T-helper 17 cell (primary cell): ENCODE data around the gene LMO1. TPM values are rescaled to one million over a fixed set of nuclear protein-coding genes. Genes with fewer than 3 reads are reported as not detected.

Source experiments
- ATAC-seq: fragments of 150-1000 bp; cut with Tn5 transposase; 2 replicates; pipeline ENCODE4 v1.10.0; 2021; ENCODE audit warnings: mild to moderate bottlenecking, moderate library complexity
- DNase-seq, 3 donors: peaks; one replicate each; pipeline versions ENCODE4 v3.0.0 to v3.0.0-alpha.2; 2020 to 2021
- H3K9me3 ChIP-seq: one replicate; pipeline ENCODE4 v1.7.0; 2013; ENCODE audit warnings: low read length, mild to moderate bottlenecking; ENCODE audit not compliant: control insufficient read depth, poor library complexity, severe bottlenecking
- H3K27ac Mint-ChIP-seq: one replicate; pipeline ENCODE4 v1.8.0; 2022; ENCODE audit warnings: mild to moderate bottlenecking, moderate library complexity, mixed read lengths
- H3K27me3 Mint-ChIP-seq: one replicate; pipeline ENCODE4 v1.8.0; 2022; ENCODE audit warnings: mixed read lengths
- H3K36me3 Mint-ChIP-seq: one replicate; pipeline ENCODE4 v1.8.0; 2022; ENCODE audit warnings: low read depth, mixed read lengths
- H3K4me1 Mint-ChIP-seq: one replicate; pipeline ENCODE4 v1.8.0; 2022; ENCODE audit warnings: mild to moderate bottlenecking, mixed read lengths
- H3K4me3 Mint-ChIP-seq: one replicate; pipeline ENCODE4 v1.8.0; 2022; ENCODE audit warnings: mild to moderate bottlenecking, moderate library complexity, mixed read lengths
- total RNA-seq, 4 donors: library from RNA in 2 of 4; stranded (reverse) in 2 of 4; gene quantifications; one replicate each; pipeline ENCODE4 v1.2.3 and lab custom pipeline; 2022 to 2026

Gene LMO1
- total RNA-seq, 2 donors from 2014 or later = not detected

DNA sequence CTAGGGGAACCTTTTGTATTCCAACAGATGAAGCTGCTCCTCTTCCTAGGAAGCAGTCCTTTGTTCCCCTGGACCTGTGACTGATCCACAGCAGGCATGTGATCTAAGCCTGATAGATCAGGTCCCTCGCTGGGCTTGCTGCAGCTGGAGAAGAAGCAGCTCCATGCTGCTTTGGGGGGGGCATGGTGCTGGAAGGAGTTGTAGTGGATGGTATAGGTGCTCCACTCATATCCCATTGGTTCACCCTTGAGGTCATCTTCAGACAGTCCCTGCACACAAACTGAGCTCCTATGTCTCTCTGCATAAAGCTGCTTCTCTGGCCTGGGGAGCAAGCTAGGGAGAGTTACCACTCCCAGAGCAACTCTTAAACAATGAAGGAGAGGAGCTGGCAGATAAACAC, 85.4 kb downstream of the LMO1 start:
- no peak overlapping the region for H3K4me3 Mint-ChIP-seq
- no peak overlapping the region for H3K27ac Mint-ChIP-seq
- H3K9me3 ChIP-seq = no peaks in the 10 kb centered on the region
- H3K4me1 Mint-ChIP-seq = no peaks in the 10 kb centered on the region
- DNase-seq = no peak
- H3K36me3 Mint-ChIP-seq = peaks cover 5% of the 10 kb centered on the region
- no peak for ATAC-seq
- H3K27me3 Mint-ChIP-seq = peaks cover 68% of the 10 kb centered on the region

DNA sequence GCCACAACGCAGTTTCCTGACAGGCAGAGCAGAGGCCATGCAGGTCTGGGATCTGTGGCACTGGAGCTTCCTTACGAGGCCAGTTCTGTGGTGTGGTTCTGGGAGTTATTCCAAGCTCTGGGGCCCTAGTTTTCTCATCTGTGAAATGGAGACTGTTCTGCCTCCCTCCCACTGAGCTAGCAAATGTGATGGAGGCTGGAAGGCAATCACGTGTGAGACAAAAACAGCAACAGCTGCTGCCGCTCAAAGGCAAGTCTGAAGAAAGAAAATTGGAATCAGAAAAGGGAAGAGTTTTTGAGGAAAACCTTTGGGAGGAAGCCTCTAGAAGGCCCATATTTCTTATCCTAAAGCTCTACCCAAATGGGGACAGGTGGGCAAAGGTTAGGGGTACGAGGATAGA, 86.5 kb downstream of the LMO1 start:
- DNase-seq (no peak), ATAC-seq (no peak)
- H3K27me3 Mint-ChIP-seq = peaks cover 75% of the 10 kb centered on the region
- H3K9me3 ChIP-seq = no peaks in the 10 kb centered on the region
- no peaks in the 10 kb centered on the region for H3K4me1 Mint-ChIP-seq
- H3K27ac Mint-ChIP-seq = no peak overlapping the region
- H3K4me3 Mint-ChIP-seq = no peak overlapping the region
- peaks cover 5% of the 10 kb centered on the region for H3K36me3 Mint-ChIP-seq

Other genes with a start within 250 kb of the LMO1 start
- under 1 TPM; 0.37 to 0.72 TPM for gene TUB, start 182.7 kb downstream of the LMO1 start, total RNA-seq
- gene RIC3, start 94.9 kb downstream of the LMO1 start, total RNA-seq = 10 to 100 TPM; 38.8 to 52.9 TPM